GM12892 (cell line): ENCODE data around the gene TNNC1.

Source experiments
- POLR2AphosphoS5 ChIP-seq: IDR thresholded peaks from 2 replicates; pipeline ENCODE4 v1.6.1; 2011; ENCODE audit warnings: low read depth, low read length, control low read depth
- TAF1 ChIP-seq: IDR thresholded peaks from 2 replicates; pipeline ENCODE4 v1.6.1; 2011; ENCODE audit warnings: low read depth, mild to moderate bottlenecking, control low read depth, low read length, borderline replicate concordance

DNA sequence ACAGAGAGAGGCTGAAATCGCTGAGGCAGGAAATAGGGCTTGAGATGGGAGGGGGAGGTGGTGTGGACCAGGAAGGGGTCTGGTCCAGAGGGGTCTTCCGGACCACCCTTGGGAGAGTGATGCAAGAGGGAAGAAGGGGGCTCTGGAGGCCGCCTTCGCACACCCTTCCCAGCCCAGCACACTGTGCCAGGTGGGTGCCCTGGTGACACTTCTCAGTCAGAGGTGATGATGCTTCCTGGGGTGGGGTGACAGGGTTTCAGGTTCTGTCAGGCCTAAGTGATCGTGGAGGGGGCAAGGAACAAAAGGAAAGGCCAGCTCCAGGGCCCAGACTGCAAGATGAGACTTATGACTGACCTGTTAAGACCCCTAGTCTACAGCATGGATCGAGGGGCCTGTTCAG is 21.6 kb downstream of the TNNC1 start:
- no peak for TF ChIP-seq POLR2AphosphoS5
- no peak for TF ChIP-seq TAF1
